HT-29 (cell line): ENCODE data around the gene SLC16A13. TPM values are rescaled to one million over a fixed set of nuclear protein-coding genes. Genes with fewer than 3 reads are reported as not detected.
"Not testable (repeated sequence)": the region's sequence is repeated elsewhere in the genome, so short reads cannot be mapped to it uniquely, and the experiment has no call there.

ENCODE experiments used
- DNase-seq: peaks from one replicate; pipeline ENCODE4 v3.0.0-alpha.2; 2015; ENCODE audit warnings: low spot score
- small RNA-seq: library from RNA; depleted of rRNA; stranded (forward); fragments of <200 nt; gene quantifications from one replicate; pipeline ENCODE3, GENCODE V24; 2014
- total RNA-seq: library from RNA; depleted of rRNA; stranded (reverse); fragments of >200 nt; shearing (Covaris generic); gene quantifications from 2 replicates; pipeline ENCODE4 v1.2.3, GENCODE V29; 2014; rRNA removed

SLC16A13 gene
- total RNA-seq, 1 experiment from 2014 or later = 0.28 TPM

DNA sequence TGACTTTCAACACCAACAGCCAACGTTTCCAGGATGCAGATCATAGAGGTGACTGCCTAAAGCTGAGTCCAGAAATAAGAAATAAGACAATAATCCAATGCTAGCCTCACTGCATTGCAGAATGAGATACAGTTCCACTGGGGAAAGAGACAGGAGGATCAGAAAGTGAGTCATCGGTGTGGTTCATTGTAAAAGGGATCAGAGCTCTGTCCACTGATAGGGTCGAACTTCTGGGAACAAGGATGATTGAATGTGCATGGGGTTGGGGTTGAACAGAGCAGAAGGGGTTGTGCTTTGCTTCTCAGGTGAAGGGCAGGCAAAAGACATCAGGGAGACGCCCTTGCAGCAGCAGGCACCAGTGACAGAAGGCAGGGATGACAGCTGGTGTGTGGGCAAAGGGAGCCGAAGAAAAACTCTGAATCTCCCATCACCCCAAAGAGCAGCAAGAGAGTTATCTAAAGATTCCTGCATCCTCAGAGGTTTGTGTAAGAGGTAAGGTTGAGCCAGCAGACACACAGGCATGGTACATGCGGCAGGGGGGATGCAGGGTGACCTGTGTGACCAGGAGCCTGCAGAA is 27.8 kb downstream of the SLC16A13 start:
- DNase-seq = no peak

DNA sequence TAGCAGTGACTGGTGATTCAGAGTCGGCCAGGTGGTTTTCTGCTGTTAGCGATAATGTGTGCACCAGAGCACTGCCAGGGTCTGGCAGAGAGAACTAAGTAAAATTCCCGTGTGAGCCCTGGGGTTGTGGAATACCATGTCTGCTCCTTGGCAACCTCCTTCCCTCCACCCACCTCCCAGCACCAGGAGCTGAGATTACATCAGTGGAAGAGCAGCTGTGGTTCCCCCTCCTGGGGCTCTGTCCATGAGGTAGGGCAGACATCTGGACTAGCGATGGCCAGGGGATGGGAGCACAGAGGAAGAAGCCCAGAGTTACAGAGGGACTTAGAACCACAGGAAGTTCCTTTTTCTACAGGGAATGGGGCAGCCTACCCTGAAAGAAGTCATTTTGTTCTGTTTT is 28.4 kb downstream of the SLC16A13 start:
- DNase-seq = no peak

GRCh38 chr17:7067198-7067597 is 31.4 kb downstream of the SLC16A13 start:
- no peak for DNase-seq

DNA sequence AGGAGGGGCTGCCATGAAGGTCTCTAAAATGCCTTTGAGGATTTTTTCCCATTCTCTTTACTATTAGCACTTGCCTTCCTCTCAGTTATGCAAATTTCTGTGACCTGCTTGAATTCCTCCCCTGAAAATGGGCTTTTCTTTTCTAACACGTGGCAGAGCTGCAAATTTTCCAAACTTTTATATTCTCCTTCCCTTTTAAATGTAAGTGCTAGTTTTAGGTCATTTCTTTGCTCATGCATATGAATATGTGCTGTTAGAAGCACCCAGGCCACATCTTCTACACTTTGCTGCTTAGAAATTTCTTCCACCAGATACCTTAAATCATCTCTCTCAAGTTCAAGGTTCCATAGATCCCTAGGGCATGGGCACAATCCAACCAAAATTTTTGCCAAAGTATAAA is 32.5 kb downstream of the SLC16A13 start:
- no peak for DNase-seq

DNA sequence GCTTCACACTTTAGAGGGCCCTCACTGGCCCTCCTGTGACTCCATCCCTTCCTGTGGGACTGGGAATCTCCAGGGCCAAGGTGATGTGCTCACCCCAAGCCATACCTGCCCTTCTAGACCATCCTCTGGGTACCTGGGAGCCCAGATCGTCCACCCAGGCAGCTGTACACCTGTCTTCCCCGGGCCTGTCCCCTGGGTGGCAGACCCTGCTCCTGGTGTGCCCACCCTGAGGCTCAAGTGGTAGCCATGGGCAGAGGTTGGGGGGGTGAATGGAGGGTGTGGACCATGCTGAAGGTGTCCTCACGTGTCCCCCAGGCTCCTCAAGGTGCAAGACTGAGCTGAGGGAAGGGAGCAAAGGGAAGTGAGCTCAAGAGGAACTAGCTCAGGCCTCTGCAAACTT is 34.9 kb downstream of the SLC16A13 start:
- no peak for DNase-seq

GRCh38 chr17:7072406-7072805 is 36.6 kb downstream of the SLC16A13 start:
- no peak for DNase-seq

DNA sequence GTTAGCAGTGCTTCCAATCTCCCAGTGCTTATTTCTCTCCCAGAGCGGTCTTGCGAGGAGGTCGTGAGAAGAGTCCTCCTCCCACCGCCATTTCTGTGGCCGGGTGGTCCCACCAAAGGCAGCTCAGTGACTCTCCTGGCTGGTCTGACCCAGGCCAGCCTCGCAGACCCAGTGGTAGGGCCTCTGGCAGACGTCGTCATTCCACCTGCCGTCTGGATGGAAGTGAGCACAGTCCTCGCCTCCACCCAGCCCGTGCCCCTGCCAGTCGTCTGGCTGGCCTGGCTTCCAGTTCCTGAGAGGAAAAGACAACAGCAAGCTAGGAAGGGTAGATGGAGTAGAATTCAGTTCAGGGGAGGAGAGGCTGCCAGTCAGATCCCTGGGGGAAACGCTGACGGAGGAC is 39.1 kb downstream of the SLC16A13 start:
- DNase-seq = no peak

DNA sequence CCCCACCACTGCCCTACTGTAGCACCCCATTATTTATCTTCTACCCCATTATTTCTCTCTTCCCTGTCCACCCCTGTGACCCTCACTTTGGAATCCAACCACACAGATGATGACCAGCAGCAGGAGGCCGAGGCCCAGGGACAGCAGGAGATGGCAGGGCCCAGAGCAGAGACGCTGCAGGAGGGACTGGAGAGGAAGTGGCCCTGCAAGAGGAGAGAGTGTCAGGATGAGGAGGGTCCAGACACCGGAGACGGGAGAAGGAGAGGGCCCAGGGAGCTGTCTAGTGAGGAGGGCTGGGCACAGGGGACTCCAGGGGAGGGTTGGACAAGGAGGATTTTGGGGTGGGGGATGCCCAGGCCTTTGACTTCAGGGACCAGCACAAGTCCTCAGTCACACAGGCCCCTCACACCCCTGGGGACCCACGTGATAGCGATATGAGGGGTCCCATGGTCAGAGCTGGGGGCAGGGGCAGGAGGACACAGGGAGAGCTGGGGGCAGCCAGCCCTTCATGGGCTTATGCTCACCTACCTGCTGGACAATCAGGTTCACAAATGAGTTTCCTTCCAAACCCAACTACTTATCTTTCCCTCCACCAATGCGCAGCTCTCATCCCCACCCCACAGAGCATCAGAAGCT is 42.2 kb downstream of the SLC16A13 start:
- no peak for DNase-seq

DNA sequence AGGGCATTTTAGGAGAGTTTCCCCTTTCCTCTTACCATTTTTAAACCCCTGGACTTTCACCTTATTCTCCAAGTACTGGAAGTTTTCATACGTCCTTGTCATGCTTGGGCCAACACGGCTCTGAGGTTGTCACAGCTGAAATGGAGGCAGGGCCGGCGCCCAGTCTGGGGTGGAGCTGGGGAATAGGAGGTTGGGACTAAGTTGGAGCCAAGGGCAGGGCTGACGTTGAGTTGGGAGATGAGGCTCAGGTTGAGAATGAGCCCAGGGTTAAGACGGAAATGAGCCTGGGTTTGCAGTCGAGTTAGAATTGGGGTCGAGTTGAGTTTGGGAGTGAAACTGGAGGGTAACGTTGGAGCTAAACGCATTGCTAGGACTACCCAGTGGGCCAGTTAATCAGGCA is 42.9 kb downstream of the SLC16A13 start:
- no peak for DNase-seq

DNA sequence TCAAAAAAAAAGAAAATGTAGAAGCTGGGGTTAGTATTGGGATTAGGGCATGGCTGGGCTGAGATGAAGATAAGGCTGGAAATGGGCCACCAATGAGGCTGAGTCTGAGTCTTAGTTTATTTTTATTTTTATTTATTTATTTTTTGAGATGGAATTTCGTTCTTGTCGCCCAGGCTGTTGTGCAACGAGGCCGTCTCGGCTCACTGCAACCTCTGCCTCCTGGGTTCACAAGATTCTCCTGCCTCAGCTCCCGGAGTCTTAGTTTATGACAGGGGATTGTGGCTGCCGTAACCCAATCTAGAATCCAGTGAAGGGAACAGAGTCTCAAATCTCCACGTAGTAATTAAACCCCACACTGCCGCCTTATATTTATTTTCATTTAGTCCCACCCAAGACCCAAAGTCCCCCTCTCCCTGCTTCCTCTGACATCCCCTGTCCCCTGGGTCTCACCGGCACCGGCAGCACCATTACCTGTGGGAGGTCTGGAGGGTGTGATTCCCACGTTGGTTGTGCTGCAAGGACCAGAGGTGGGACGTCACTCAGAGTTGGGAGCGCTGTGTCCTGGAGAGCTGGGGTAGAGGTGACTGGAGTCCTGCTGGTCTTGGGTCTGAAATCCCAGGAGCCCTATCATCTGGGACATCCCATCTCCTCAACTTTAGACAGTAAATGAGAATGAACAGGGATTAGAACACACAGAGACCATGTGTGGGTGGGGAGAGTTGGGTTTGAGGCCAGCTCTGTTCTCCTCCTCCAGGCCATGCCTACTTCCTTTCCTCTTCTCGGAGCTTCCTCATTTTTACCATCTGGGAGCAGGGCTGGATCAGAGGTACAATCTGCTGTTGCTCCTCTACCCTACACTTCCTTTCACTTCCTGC is 44.0 kb downstream of the SLC16A13 start, which contains the start of gene CLEC10A:
Gene CLEC10A (minus strand): TSS at position 671 of the 875 bp plus-strand sequence. CDS start 1,439 bp downstream, outside the sequence.
- DNase-seq = no peak

GRCh38 chr17:7080456-7081041 is 44.7 kb downstream of the SLC16A13 start:
- no peak for DNase-seq

DNA sequence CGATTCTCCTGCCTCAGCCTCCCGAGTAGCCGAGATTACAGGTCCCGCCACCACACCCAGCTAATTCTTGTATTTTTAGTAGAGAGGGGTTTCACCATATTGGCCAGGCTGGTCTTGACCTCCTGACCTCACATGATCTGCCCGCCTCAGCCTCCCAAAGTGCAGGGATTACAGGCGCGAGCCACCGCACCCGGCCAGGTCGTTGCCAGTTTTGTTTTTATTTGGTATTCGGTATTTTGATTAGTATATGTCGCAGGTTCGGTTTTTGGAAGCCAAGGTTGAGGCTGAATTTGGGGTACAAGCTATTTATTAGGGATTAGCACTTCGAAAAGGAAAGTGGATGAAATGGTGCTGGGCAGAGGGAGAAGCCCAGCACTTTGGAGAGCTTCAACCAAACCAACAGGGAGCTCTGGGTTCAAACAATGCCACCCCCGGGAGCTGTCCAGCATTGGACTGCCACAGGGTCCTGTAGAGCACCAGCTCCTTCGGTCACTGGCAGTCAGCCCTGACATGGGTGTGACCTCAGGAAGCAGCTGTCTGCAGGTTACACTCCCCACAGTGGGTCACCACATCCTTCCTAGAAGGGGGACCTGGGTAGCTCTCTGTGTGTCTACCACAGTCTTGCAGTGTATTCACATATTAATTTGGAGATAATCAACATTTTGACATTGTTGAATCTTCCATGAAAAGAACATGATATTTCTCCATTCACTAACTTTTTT is 45.7 kb downstream of the SLC16A13 start:
- no peak for DNase-seq

- no peak for DNase-seq
Measured at GRCh38 chr17:7083592-7083991, 47.8 kb downstream of the SLC16A13 start.

DNA sequence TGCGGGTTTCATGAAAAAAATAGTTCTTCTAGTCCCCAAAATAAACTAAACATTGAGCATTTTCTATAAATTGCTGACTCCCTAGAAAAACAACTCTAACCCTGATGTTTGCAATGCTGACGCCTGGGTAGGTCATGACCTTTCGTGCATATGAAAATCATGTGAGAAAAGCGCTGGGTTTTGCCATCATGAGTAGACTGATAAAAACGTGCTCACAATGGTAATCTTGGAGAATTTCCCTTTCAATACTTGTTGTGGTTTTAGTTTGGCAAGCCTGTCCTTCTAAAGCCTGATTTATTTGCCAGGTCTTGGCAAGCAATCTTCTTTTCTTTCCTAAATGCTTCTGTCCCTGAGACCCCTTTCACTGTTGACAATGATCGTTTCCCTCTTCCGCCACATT is 48.3 kb downstream of the SLC16A13 start:
- DNase-seq = no peak

GRCh38 chr17:7088442-7088841 is 52.6 kb downstream of the SLC16A13 start:
- not testable (repeated sequence) for DNase-seq

DNA sequence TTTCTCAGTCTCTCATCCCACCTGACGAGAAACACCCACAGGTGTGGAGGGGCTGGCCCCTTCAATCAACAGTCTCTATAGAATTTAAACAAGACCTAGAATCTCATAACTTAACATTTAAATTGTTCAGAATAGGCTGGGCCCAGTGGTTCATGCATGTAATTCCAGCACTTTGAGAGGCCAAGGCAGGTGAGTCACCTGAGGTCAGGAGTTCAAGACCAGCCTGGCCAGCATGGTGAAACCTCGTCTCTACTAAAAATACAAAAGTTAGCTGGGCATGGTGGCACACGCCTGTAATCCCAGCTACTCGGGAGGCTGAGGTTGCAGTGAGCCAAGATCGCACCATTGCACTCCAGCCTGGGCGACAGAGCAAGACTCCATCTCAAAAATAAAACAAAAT is 53.8 kb downstream of the SLC16A13 start:
- DNase-seq = not testable (repeated sequence)

Small RNA genes lying within 50 kb of the gene (small RNA-seq; reads per million reads assigned to genes)
- not detected for gene AC120057.1

Other genes with a start within 250 kb of the SLC16A13 start
- not detected in 2 replicates for gene TEKT1, start 204.3 kb upstream of the SLC16A13 start, total RNA-seq
- gene ALOX12, start 40.0 kb upstream of the SLC16A13 start, total RNA-seq = not detected in 2 replicates
- gene RNASEK, start 23.4 kb upstream of the SLC16A13 start, total RNA-seq = 111 and 114 TPM in 2 replicates
- not detected in 2 replicates for gene BCL6B, start 13.0 kb upstream of the SLC16A13 start, total RNA-seq
- gene SLC16A11, start 8.1 kb downstream of the SLC16A13 start, total RNA-seq = not detected in 2 replicates
- gene CLEC10A, start 44.2 kb downstream of the SLC16A13 start, total RNA-seq = not detected in 2 replicates
- gene ASGR2, start 78.8 kb downstream of the SLC16A13 start, total RNA-seq = not detected in 2 replicates
- gene ASGR1, start 143.4 kb downstream of the SLC16A13 start, total RNA-seq = 0.52 TPM in 1 of 2 replicates, not detected in the other
- 0.26 and 1.6 TPM in 2 replicates for gene DLG4, start 183.8 kb downstream of the SLC16A13 start, total RNA-seq
- 469 and 546 TPM in 2 replicates for gene ACADVL, start 183.9 kb downstream of the SLC16A13 start, total RNA-seq
- gene DVL2, start 198.5 kb downstream of the SLC16A13 start, total RNA-seq = 42.6 and 48.6 TPM in 2 replicates
- 29.3 and 31.7 TPM in 2 replicates for gene PHF23, start 203.4 kb downstream of the SLC16A13 start, total RNA-seq
- gene GABARAP, start 206.4 kb downstream of the SLC16A13 start, total RNA-seq = 72.3 and 84.0 TPM in 2 replicates
- 32.8 and 51.4 TPM in 2 replicates for gene CTDNEP1, start 215.7 kb downstream of the SLC16A13 start, total RNA-seq
- gene ELP5, start 216.2 kb downstream of the SLC16A13 start, total RNA-seq = 46.5 and 46.7 TPM in 2 replicates
- 383 and 429 TPM in 2 replicates for gene CLDN7, start 226.5 kb downstream of the SLC16A13 start, total RNA-seq
- 0.26 and 0.38 TPM in 2 replicates for gene SLC2A4, start 245.7 kb downstream of the SLC16A13 start, total RNA-seq